ENCODE measurements around the gene SMIM44.
"Not testable (repeated sequence)": the region's sequence is repeated elsewhere in the genome, so short reads cannot be mapped to it uniquely, and the experiment has no call there.

Gene SMIM44

DNA sequence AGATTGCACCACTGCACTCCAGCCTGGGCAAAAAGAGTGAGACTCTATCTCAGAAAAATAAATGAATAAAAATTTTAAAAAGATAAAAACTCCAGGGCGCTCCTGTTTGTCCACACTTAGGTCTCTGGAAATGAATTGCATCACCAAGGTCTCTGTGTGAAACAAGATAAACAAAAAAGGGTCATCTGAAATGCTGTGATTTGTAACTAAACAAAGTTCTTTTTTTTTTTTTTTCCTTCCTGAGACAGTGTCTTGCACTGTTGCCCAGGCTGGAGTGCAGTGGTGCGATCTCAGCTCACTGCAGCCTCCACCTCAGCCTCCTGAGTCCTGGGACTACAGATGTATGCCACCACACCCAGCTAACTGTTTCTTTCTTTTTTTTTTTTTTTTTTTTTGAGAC lies 34.4 kb upstream of the SMIM44 start:
- no peak for DNase-seq

DNA sequence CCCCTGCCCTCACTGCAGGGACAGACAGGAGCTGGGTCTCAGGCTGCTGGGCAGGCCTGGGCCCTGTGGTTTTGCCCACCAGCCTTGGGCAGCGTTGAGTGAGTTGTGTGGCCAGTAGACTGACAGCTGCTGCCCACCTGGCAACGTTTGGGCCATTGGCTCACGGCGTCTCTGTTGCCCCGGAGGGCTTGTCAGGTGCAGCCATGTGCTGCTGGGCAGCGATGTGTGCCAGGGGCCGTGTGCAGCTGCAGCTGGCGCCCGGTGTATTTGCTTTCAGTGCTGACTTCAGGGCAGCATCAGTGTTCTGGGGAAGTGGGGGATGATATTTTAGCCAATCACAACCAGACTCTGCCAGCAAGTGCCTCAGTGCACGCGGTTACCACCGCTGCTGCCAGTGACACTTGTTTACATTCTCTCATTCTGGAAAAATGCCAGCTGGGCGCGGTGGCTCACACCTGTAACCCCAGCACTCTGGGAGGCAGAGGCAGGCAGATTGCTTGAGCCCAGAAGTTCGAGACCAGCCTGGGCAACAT lies 33.5 kb upstream of the SMIM44 start:
- no peak for DNase-seq

DNA sequence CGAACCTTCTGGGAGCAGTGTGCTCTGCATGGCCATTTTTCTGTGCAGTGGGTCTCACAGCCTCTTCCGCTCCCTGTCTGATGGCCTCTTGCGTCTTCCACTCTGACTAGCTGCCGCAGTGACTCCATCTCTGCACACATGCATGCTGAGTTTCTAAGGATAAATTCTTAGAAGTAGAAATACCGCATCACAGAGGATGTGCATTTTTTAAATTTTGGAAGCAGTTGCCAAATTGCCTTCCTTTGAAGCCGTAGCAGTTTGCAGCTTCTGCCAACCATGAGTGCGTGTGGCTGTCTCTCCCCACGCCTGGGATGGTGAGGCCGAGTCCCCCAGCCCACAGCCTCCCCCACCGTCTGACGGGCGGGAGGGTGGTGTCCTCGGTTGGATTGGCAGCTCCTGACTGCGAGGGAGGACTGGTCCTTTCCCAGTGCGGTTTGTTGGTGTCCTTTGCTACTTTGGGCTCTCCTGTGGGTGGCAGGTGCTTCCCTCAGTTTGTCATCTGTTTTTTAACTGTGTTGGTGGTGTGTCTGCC lies 32.7 kb upstream of the SMIM44 start:
- no peak for DNase-seq

DNA sequence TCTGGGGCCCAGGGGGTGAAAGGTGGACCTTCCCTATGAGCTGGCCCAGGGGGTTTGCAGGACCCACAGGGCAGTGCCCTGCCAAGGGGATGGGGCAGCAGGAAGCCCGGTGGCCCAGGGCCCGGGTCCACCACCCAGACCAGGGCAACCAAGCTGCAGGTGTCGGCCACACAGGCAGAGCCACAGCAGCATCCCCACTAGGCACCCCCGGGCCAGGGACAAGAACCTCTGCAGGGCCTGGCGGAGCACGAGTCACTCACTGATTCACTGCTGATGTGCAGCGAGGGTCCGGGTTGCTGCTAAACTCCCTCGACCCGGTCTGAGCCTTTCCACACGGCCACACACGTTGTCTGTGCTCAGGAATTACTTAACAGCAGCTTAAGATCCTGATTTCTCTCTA lies 31.7 kb upstream of the SMIM44 start:
- no peak for DNase-seq

DNA sequence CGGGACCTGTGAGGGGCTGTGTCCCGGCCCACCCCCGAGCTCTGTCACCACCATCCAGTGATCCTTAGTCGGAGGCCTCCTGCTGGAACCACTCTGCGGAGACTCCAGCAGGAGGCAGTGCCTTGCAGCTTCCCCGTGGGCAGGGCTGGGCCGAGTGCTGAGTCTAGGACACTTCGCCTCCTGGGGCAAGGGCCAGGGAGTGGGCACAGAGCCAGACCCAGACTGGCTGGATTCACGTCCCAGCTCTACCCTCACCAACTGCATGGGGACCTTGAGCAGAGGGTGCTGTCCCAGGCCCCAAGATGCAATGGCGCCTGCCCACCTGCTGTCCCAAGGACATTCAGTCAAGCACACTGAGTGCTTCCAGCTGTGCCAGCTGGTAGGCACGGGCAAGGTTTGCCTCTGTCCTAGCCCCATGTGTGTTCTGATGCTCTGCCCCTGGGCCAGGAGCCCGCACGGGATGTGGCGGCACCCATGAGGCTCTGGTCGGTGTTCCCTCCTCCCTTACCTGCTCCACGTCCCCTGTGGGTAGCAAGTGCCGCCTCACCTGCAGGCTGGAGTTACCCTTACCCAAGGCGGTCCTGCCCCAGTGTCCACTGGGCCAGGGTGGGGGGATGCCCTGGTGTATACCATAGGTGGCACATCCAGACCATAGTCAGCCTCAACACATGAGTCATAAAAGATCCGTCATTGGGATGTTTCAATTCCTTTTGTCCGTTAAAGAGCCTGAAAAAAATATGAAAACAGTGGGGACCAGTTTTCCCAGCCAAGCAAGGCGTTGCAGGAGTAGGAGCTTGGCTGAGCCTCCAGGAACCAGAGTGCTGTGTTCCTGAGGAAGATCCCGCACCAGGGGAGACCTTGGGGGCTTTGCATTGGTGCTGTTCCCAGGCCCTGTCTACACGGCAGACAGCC lies 30.2 kb upstream of the SMIM44 start:
- DNase-seq = no peak

DNA sequence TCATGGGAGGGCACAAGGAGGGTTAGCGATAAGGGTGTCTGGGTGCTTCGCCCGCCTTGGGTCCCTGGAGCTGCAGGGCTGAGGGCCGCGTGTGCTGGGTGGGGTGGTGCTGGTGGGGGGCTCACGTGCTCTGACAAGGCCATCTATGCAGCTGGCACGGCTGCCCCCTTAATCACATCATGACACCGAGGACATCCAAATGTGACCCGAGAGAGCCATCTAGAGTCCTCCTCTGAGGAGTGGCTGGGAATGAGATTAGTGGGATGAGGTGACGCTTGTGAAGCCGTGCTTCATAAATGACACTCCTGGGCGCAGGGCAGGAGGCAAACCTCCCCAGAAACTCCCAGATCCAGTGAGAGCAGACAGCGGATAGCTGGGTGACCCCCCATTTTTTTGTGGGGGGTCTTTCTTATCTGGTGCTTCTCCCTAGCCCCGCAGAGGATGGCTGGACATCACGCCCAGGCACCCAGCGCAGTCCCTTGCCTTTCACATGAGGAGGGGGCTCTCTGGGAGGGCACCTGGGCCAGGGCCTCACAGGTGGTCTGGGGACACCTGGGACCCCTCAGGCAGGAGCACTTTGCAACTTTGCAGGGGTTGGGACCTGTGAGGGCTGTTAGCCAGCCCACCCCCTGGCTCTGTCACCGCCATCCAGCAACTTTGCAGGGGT lies 29.5 kb upstream of the SMIM44 start:
- no peak for DNase-seq

DNA sequence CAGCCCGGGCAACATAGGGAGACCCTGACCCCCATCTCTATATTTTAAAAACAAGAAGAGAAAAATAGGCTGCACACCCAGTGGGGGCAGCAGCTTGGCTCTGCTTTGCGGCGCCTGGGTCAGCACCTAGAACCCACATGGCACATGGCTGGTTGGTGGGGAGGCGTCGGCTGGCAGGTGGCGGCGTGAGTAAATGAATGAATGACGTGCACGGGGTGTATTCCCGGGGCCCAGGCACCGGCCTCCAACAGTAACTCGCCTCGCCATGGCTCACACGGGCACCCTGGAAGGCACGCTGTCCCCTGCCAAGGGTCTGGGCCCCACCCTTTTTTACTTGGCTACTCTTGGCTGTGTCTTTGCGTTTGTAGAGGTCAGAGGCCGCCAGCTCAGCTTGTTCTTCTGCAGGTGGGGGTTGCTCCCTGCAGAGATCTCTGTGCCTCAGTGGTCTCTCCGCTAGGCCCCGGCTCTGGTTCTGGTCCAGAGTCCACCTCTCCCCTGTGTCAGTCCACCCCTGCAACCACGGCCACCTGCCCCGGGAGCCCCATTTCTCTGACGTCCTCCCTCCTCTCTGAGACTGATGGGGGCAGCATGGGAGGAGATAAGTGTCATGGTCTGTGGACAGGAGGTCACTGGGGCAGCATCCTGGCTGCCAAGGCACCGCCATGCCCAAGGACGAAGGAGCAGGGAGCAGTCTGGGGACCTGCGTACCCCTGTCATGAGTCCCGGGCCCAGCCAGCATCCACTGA lies 28.4 kb upstream of the SMIM44 start:
- no peak for DNase-seq

DNA sequence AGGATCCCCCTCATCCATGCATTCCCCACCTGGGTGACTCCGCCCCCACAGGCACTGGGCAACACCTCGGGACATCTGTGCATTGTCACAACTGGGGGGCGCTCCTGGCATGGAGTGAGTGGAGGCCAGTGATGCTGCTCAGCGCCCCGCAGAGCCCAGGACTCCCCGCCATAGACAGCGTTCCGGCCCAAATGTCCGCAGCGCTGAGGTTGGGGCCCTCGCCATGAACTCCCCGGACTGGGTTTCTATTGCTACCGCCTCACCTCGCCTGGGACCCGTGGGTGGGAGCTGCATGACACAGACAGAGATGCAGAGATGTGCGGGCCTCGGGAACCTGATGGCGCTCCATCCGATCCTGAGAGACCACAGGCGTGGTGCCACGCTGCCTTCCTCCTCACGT lies 27.5 kb upstream of the SMIM44 start:
- no peak for DNase-seq

DNA sequence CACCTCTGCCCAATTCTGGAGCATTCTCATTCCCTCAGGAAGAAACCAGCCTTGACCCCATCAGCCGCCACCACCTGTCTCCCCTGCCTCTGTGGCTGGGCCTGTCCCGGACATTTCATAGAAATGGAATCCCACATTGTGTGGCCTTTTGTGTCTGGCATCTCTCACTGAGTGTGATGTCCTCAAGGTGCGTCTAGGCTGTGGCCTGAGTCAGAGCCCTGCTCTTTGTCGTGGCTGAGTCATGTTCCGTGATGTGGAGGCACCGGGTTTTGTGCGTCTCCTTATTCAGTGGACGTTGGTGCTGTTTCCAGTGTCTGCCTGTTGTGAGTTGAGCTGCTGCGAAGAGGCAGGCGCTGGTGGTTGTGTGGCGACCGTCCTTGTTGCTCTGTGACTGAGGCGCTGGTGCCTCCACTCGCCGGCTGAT lies 26.3 kb upstream of the SMIM44 start:
- DNase-seq = no peak

DNA sequence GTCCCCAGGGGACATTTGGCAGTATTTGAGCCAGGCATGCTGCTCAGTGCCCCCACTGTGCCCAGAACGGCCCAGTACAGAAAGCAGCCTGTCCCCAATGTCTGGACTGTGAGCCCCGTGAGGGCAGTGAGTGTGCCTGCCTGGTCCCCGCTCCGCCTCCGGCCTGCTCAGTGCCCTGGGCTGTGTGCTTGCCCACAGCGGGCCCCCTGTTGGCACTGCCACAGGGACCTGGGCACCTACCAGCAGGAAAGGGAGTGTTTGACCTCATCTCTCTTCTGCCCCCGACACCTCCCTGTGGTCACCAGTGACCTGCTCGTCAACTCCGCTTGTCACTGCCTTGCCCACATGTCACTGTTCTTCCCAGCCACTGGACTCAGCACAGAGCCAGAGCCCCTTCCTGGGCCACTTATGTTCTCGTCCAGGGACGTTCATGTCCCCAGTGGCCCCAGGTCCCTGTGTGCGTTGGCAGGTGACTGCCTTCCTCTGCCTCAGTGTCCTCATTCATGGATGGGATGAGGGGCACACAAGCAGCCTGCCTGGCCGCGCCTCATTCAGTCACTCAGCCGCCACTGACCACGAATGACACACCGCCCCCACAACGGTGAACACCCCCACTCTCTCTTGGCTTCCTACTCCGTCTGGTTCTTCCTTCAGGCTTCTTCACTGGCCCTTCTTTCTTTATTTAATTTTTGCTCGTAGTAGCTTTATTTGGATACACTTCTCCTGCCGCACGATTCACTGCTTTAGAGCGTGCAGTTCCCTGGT lies 25.7 kb upstream of the SMIM44 start:
- no peak for DNase-seq

DNA sequence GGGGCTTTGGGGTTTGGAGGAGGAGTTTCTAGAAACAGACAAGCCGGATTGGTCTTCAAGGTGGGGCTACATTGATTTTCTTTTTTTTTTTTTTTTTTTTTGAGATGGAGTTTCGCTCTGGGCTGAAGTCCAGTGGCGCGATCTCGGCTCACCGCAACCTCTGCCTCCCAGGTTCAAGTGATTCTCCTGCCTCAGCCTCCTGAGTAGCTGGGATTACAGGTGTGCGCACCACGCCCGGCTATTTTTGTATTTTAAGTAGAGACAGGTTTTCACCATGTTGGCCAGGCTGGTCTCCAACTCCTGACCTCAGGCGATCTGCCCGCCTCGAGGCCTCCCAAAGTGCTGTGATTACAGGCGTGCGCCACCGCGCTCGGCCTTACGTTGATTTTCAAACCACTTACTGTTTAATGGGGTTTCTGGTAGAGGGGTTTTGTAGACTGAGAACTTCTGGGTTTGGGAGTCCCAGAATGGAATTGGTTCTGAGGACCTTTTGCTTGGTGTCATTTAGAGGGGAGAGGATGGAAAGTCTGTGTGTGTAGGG lies 24.9 kb upstream of the SMIM44 start:
- DNase-seq = not testable (repeated sequence)

DNA sequence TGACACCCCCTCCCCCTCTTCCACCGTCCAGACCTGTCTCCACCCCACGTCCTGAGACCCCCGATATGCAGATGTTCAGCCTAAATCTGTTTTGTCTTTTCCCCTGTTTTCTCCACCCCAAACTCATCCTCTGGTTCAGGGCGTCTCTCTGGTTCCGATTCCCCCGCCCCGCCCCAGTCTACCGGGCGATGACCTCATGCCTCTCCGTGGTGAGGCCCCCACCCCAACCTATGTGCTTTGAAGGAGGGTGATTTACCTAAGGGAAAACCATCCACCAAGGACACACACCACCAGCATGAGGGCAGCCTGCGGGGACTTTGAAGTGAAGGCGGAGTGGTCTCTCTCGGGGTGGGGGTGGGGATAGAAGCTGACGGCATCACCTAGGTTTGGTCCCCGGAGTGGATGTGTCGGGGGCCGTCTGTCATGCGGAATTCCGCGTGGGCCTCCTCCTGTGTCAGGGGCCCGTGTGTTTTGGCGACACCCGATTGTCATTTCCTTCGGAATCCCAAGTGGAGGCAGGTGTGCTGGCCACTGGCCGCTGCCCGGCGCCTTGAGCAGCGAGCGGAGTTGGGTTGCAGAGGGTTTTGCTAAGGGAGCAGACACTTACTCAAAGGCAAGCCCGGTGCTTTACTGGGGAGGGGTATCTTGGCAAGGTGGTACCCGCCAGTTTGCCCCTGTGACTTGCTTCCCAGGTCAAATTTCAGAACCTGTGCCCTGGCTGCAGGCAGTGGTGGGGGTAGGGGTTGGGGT lies 24.3 kb upstream of the SMIM44 start:
- DNase-seq = no peak

DNA sequence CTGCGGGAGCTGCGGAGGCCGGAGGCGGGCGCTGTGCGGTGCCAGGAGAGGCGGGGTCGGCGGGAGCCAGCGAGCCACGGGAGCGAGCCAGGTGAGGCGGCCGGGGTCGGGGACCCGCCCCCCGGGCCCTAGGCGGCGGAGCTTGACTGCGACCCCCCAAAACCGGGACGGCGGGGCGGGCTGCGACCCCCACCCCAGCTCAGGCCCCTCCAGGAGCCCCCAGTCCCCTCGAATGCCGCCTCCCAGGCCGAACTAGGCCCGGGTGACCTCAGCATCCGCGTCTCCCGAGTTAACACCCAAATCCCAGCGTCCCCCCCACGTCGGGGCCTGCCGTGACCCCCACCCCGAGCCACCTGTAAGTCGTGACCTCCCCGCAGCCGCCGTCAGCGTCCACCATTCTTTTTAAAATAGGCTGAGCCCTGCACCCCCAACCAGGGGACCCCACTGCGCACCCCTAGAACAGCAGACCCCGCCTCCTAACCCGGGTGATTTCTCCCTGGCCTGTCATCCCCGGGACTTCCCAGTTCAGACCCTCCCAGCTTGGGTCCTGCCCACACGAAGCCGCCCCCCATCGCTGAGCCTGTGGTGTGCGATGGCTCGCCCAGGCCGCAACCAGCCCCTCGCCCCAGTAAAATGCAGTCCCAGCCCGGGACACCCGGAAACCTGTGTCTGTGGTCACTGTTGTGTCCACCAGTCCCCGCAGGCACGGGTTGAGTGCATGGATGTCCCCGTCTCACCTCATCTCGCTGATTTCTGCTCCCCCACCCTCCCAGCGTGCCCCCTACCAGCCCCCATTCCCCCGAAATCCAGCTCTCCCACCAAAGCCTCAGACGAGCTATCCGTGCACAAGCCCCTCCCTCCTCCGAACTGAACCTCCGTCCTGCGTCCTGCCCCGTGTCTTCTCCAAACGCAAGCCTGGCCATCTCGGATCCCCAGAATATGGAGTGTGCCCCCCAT lies 23.4 kb upstream of the SMIM44 start:
- no peak for DNase-seq

DNA sequence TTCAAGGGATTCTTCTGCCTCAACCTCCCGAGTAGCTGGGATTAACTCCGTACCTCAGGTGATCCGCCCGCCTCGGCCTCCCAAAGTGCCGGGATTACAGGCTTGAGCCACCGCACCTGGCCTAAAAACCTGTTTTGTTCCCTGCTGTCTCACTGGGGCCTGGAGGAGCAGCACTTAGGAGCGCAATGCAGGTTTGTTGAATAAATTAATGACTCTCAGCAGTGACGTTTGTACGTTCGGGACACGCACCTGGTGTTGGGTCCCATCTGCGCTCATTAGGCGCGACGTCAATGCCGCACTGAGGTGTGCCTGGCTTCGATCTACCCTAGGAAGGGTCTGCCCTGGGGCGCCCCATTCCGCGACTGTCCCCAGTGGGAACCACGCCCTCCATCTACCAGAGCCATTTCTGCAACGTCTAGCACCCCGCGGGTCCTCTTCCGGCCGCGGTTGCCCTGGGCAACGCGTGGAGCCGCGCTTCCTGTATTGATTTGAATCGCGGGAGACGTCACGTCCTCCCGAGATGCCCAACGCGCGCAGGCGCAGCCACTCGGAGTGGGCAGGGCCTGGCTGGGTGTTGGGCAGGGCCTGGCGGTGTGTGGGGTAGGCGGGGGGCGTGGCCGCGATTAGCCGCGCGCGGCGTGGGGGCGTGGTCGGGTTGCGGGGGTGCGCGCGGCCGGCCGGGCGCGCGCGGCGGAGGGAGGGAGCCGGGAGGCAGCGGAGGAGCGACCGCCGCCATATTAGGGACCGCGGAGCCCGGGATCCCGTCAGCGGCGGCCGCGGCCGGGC lies 22.6 kb upstream of the SMIM44 start, which contains the start of gene FZR1:
TSS of gene FZR1 (plus strand) at position 714 of the 786 bp plus-strand sequence. CDS start 16,679 bp downstream, outside the sequence.
- peak; percentile 99 for DNase-seq

DNA sequence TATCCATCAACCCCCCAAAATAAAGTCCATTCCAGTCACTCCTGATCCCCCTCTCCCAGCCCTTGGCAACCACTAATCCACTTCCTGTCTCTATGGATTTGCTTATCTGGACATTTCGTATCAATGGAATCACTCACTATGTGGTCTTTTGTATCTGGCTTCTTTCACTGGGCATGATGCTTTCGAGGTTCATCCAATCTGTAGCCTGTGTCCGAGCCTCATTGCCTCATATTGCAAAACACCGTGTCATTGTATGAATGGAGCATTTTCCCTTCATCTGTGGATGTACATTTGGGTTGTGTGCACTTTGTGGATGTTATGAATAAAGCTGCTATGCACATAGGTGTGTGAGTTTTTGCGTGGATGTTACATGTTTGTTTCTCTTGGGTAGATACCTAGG lies 21.5 kb upstream of the SMIM44 start:
- DNase-seq = peak in 1 of 2 donors; percentile 7

DNA sequence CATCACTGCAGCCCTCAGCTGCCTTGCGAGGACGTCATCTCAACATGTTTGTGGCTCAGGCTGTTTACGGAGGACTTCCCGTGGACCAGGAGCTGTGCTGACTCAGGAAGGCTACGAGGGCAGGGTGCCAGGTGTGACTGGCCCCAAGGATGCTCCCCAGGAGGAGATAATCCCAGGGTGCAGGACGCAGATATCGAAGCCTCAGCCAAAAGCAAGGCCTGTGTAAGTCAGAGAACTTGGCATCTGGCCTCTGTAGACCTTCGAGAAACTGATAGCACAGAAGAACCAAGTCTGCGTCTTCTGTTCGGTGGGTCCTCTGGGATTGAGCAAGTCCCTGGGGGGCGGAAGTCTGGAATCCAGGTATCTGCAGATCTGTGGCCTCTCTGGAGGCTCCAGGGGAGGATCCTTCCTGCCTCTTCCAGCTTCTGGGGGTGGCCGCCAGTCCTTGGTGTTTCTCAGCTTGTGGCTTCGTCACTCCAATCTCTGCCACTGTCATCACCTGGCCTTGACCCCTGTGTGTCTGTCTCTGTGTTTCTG lies 19.9 kb upstream of the SMIM44 start:
- no peak for DNase-seq

DNA sequence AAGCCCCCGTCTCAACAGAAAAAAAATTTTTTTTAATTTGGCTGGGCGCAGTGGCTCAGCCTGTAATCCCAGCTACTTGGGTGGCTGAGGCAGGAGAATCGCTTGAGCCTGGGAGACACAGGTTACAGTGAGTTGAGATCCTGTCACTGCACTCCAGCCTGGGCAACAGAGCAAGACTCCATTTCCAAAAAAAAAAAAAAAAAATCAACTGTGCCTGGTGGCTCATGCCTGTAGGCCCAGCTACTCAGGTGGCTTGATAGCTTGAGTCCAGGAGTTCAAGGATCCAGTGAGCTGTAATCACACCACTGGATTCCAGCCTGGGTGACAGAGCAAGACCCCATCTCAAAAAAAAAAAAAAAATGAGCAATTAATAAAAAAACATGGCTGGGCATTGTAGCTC lies 18.5 kb upstream of the SMIM44 start:
- no peak for DNase-seq

DNA sequence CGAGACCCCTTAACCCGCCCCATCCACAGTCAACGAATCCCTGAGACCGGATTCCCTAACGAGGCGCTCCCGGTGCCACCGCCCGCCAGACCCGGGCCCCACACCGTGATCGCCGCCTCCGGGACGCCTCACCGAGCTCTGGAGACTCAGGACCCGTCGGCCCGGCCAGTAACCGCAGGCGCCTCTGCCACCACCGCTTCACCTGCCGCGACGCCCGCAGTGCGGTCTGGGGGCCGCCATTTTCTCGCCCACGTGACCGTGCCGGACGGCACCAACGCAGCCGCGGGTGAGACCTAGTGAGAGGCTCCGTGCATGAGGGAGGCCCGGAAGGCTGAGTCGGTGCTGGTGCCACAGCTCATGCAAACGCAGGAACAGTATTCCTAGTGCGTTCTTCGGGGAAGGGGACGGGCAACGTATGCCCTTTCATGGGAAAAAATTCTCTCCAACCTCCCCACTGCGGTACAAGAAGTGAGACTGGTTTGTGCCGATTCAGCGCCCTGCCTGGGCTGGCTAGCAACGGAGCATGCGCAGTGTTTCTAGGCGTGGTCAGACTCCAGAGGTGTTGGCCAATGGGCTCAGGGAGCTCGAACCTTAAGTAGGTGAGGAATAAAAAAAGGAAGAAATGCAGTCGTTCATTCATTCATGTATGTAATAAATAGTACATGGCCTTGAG lies 17.3 kb upstream of the SMIM44 start, which contains the start of gene DOHH:
TSS of gene DOHH (minus strand) at position 246 of the 673 bp plus-strand sequence. CDS start 3,860 bp downstream, outside the sequence.
- DNase-seq = peak; percentile 97

All from inflammatory macrophage (primary cell).